ENCODE data around the gene PTPN1. TPM values are rescaled to one million over a fixed set of nuclear protein-coding genes. Genes with fewer than 3 reads are reported as not detected.
"Not testable (repeated sequence)": the region's sequence is repeated elsewhere in the genome, so short reads cannot be mapped to it uniquely, and the experiment has no call there.

Gene PTPN1
- total and polyA plus RNA-seq, 3 experiments from 2014 or later, result 35.7 to 67.3 (median 64.2) TPM

GRCh38 chr20:50595433-50595895 lies 85.3 kb downstream of the PTPN1 start:
- Histone ChIP-seq H3K36me3 (ENCODE audit: insufficient read depth, low read length) (no peaks in the 10 kb centered on the region), H3K4me3 (ENCODE audit: low read length) (no peak overlapping the region), H3K4me1 (ENCODE audit: insufficient read depth, low read length) (no peaks in the 10 kb centered on the region), H3K9me3 (ENCODE audit: low read length) (no peaks in the 10 kb centered on the region), H3K27me3 (ENCODE audit: insufficient read depth, low read length, poor library complexity, severe bottlenecking) (no peaks in the 10 kb centered on the region), H3K27ac (ENCODE audit: low read depth, low read length) (no peak overlapping the region)
- Mint-ChIP-seq H3K36me3 (peaks cover 0 to 1% (median 0%) of the 10 kb centered on the region in 3 donors), H3K4me1 (peaks cover 0 to 13% (median 3%) of the 10 kb centered on the region in 3 donors), H3K27me3 (no peaks in the 10 kb centered on the region), H3K4me3 (no peak overlapping the region), H3K9me3 (no peaks in the 10 kb centered on the region), H3K27ac (peak overlapping the region in 3 of 8 donors; percentile 51 to 54 (median 52))
- ChIA-PET POLR2A (interaction anchor here (0.5 kb wide), 1 partner anchor 334 kb away, joined by 7 read pairs; no protein-coding TSS in a partner anchor), CTCF (interaction anchor here (1.4 kb wide), 1 partner anchor 80 kb away, joined by 4 read pairs; no protein-coding TSS in a partner anchor)
- DNase-seq, result no peak

GRCh38 chr20:50595988-50596693 lies 86.0 kb downstream of the PTPN1 start:
- Histone ChIP-seq H3K4me1 (ENCODE audit: insufficient read depth, low read length) (no peaks in the 10 kb centered on the region), H3K27me3 (ENCODE audit: insufficient read depth, low read length, poor library complexity, severe bottlenecking) (no peaks in the 10 kb centered on the region), H3K36me3 (ENCODE audit: insufficient read depth, low read length) (no peaks in the 10 kb centered on the region), H3K27ac (ENCODE audit: low read depth, low read length) (no peak overlapping the region), H3K4me3 (ENCODE audit: low read length) (no peak overlapping the region), H3K9me3 (ENCODE audit: low read length) (no peaks in the 10 kb centered on the region)
- H3K27ac Mint-ChIP-seq, result peak overlapping the region in 3 of 8 donors; percentile 7 to 54 (median 47)
- peaks cover 0 to 3% of the 10 kb centered on the region in 2 donors for H3K27me3 Mint-ChIP-seq
- no peaks in the 10 kb centered on the region for H3K36me3 Mint-ChIP-seq
- POLR2A ChIA-PET, result no interaction called here
- DNase-seq, result no peak
- CTCF ChIA-PET, result interaction anchor here (1.4 to 1.9 kb wide), 2 partner anchors 8 to 81 kb away, joined by 4 to 7 read pairs; no protein-coding TSS in a partner anchor
- H3K4me3 Mint-ChIP-seq, result peak overlapping the region in 1 of 7 donors; percentile 77
- peaks cover 0 to 13% (median 3%) of the 10 kb centered on the region in 3 donors for H3K4me1 Mint-ChIP-seq
- no peaks in the 10 kb centered on the region for H3K9me3 Mint-ChIP-seq

GRCh38 chr20:50596694-50597021 lies 86.5 kb downstream of the PTPN1 start:
- Histone ChIP-seq H3K27ac (ENCODE audit: low read depth, low read length) (no peak overlapping the region), H3K9me3 (ENCODE audit: low read length) (no peaks in the 10 kb centered on the region), H3K36me3 (ENCODE audit: insufficient read depth, low read length) (no peaks in the 10 kb centered on the region), H3K4me3 (ENCODE audit: low read length) (no peak overlapping the region), H3K27me3 (ENCODE audit: insufficient read depth, low read length, poor library complexity, severe bottlenecking) (no peaks in the 10 kb centered on the region), H3K4me1 (ENCODE audit: insufficient read depth, low read length) (no peaks in the 10 kb centered on the region)
- peaks cover 0 to 3% of the 10 kb centered on the region in 2 donors for H3K27me3 Mint-ChIP-seq
- H3K36me3 Mint-ChIP-seq, result no peaks in the 10 kb centered on the region
- no peak for DNase-seq
- peaks cover 0 to 13% (median 3%) of the 10 kb centered on the region in 3 donors for H3K4me1 Mint-ChIP-seq
- ChIA-PET CTCF (interaction anchor here (1.9 kb wide), 1 partner anchor 8 kb away, joined by 7 read pairs; no protein-coding TSS in a partner anchor), POLR2A (no interaction called here)
- H3K9me3 Mint-ChIP-seq, result no peaks in the 10 kb centered on the region
- H3K4me3 Mint-ChIP-seq, result peak overlapping the region in 1 of 7 donors; percentile 37
- peak overlapping the region in 1 of 8 donors; percentile 7 for H3K27ac Mint-ChIP-seq

GRCh38 chr20:50597406-50597969 lies 87.3 kb downstream of the PTPN1 start:
- Histone ChIP-seq H3K27ac (ENCODE audit: low read depth, low read length) (no peak overlapping the region), H3K4me3 (ENCODE audit: low read length) (no peak overlapping the region), H3K27me3 (ENCODE audit: insufficient read depth, low read length, poor library complexity, severe bottlenecking) (no peaks in the 10 kb centered on the region), H3K9me3 (ENCODE audit: low read length) (no peaks in the 10 kb centered on the region), H3K36me3 (ENCODE audit: insufficient read depth, low read length) (no peaks in the 10 kb centered on the region), H3K4me1 (ENCODE audit: insufficient read depth, low read length) (no peaks in the 10 kb centered on the region)
- Mint-ChIP-seq H3K4me3 (peak overlapping the region in 1 of 7 donors; percentile 36), H3K4me1 (peaks cover 0 to 13% (median 3%) of the 10 kb centered on the region in 3 donors), H3K27ac (no peak overlapping the region), H3K9me3 (no peaks in the 10 kb centered on the region), H3K36me3 (no peaks in the 10 kb centered on the region), H3K27me3 (peaks cover 0 to 3% of the 10 kb centered on the region in 2 donors)
- ChIA-PET POLR2A (no interaction called here), CTCF (interaction anchor here (1.9 kb wide), 1 partner anchor 9 kb away, joined by 7 read pairs; no protein-coding TSS in a partner anchor)
- DNase-seq, result no peak

DNA sequence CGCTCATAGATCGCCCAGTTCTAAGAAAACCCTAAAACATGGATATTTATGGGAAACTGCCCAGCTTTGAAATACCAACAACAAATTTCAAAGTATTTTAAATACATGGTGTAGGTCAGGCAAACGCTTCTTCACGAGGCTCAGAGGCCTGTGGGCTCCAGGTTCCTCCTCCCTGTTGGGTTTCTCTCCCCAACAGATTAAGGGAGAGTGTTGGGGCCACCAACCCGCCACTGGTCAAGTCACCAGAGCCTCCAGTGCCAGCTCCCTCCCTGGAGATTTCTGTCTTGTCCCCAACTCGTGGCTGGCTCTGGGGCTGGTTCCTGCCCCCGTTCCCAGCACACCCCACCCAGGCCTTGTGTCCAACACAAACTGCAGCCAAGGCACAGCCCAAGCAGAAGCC lies 87.9 kb downstream of the PTPN1 start:
- H3K27me3 ChIP-seq (ENCODE audit: insufficient read depth, low read length, poor library complexity, severe bottlenecking), result no peaks in the 10 kb centered on the region
- no peak overlapping the region for H3K4me3 ChIP-seq (ENCODE audit: low read length)
- H3K4me1 Mint-ChIP-seq, result peaks cover 0 to 16% (median 5%) of the 10 kb centered on the region in 3 donors
- no peaks in the 10 kb centered on the region for H3K9me3 Mint-ChIP-seq
- H3K27ac ChIP-seq (ENCODE audit: low read depth, low read length), result no peak overlapping the region
- ChIA-PET CTCF (interaction anchor here (1.9 kb wide), 1 partner anchor 10 kb away, joined by 7 read pairs; no protein-coding TSS in a partner anchor), POLR2A (no interaction called here)
- H3K27me3 Mint-ChIP-seq, result peaks cover 0 to 7% of the 10 kb centered on the region in 2 donors
- H3K36me3 Mint-ChIP-seq, result no peaks in the 10 kb centered on the region
- H3K4me1 ChIP-seq (ENCODE audit: insufficient read depth, low read length), result no peaks in the 10 kb centered on the region
- no peak overlapping the region for H3K4me3 Mint-ChIP-seq
- DNase-seq, result no peak
- H3K27ac Mint-ChIP-seq, result no peak overlapping the region
- H3K36me3 ChIP-seq (ENCODE audit: insufficient read depth, low read length), result no peaks in the 10 kb centered on the region
- no peaks in the 10 kb centered on the region for H3K9me3 ChIP-seq (ENCODE audit: low read length)

DNA sequence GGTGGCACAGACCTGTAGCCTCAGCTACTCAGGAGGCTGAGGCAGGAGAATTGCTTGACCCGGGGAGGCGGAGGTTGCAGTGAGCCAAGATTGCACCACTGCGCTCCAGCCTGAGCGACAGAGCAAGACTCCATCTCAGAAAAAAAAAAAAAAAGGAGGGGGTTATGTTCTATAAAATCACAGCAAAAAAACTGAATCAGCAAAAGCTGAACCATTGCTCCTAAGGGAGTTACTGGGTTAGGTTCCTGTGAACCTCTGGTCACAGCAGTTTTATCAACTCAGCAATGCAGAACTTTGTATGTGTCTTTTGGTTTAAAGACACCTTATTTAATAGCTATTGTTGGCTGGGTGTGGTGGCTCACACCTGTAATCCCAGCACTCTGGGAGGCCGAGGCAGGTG lies 88.6 kb downstream of the PTPN1 start:
- H3K9me3 Mint-ChIP-seq, result not testable (repeated sequence)

DNA sequence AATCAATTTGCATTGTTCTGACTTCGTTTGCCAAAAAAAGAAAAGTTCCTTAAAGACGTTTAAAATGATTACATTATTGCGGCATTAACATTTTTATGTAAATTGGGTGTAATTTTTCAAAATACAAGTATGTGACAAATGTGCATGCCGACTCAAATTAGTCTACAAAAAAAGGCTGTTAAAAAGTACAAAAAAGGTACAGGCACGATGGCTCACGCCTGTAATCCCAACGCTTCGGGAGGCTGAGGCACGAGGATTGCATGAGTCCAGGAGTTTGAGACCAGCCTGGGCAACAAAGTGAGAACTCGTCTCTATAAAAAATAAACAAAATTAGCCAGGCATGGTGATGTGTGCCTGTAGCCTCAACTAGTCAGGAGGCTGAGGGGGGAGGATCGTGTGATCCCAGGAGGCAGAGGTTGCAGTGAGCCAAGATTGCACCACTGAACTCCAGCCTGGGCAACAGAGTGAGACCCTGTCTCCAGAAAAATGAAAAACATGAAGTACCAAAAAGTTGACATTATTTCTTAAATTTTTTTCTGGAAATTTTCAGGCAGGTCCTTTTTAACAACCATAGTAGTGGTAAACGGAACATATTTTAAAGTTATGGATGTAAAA lies 90.2 kb downstream of the PTPN1 start:
- no peak for DNase-seq
- POLR2A ChIA-PET, result no interaction called here
- Mint-ChIP-seq H3K4me3 (no peak overlapping the region), H3K27ac (peak overlapping the region in 1 of 8 donors; percentile 74), H3K4me1 (peaks cover 0 to 10% (median 5%) of the 10 kb centered on the region in 3 donors), H3K36me3 (no peaks in the 10 kb centered on the region), H3K9me3 (no peaks in the 10 kb centered on the region), H3K27me3 (peaks cover 0 to 12% of the 10 kb centered on the region in 2 donors)
- no peaks in the 10 kb centered on the region for H3K9me3 ChIP-seq (ENCODE audit: low read length)
- H3K4me1 ChIP-seq (ENCODE audit: insufficient read depth, low read length), result no peaks in the 10 kb centered on the region
- CTCF ChIA-PET, result interaction anchor here (1.5 kb wide), 1 partner anchor 12 kb away, joined by 4 read pairs; no protein-coding TSS in a partner anchor
- H3K36me3 ChIP-seq (ENCODE audit: insufficient read depth, low read length), result no peaks in the 10 kb centered on the region
- no peaks in the 10 kb centered on the region for H3K27me3 ChIP-seq (ENCODE audit: insufficient read depth, low read length, poor library complexity, severe bottlenecking)
- H3K4me3 ChIP-seq (ENCODE audit: low read length), result no peak overlapping the region
- no peak overlapping the region for H3K27ac ChIP-seq (ENCODE audit: low read depth, low read length)

More for the DNA sequence above, 88.6 kb downstream of the PTPN1 start:
- POLR2A ChIA-PET, result interaction anchor here (0.7 kb wide), 1 partner anchor 1613 kb away, joined by 6 read pairs; no protein-coding TSS in a partner anchor
- H3K36me3 Mint-ChIP-seq; DNase-seq; H3K27me3 Mint-ChIP-seq; H3K4me1 ChIP-seq (ENCODE audit: insufficient read depth, low read length); H3K4me3 Mint-ChIP-seq; H3K27ac ChIP-seq (ENCODE audit: low read depth, low read length); H3K36me3 ChIP-seq (ENCODE audit: insufficient read depth, low read length); H3K27me3 ChIP-seq (ENCODE audit: insufficient read depth, low read length, poor library complexity, severe bottlenecking); H3K9me3 ChIP-seq (ENCODE audit: low read length); H3K27ac Mint-ChIP-seq; H3K4me3 ChIP-seq (ENCODE audit: low read length): not testable (repeated sequence)
- peaks cover 0 to 16% (median 5%) of the 10 kb centered on the region in 3 donors for H3K4me1 Mint-ChIP-seq
- CTCF ChIA-PET, result interaction anchor here (1.5 kb wide), 1 partner anchor 11 kb away, joined by 4 read pairs; no protein-coding TSS in a partner anchor
